Karpas-422 (cell line): Measurements from ENCODE around the gene TMC4. TPM values are rescaled to one million over a fixed set of nuclear protein-coding genes. Genes with fewer than 3 reads are reported as not detected.

ENCODE experiments used
- DNase-seq: peaks from one replicate; pipeline ENCODE4 v3.0.0-alpha.2; 2015
- H2AFZ ChIP-seq: fragments of 200-600 bp; sonication (generic); 2 replicates; pipeline ENCODE4 v1.6.1; 2014; ENCODE audit warnings: antibody characterized with exemption, low read length, mixed read lengths
- H3K27ac ChIP-seq: fragments of 200-600 bp; sonication (generic); 2 replicates; pipeline ENCODE4 v1.5.1; 2014; ENCODE audit warnings: mild to moderate bottlenecking, low read length, moderate library complexity
- H3K27me3 ChIP-seq: fragments of 200-600 bp; sonication (generic); 2 replicates; pipeline ENCODE4 v1.6.1; 2014; ENCODE audit warnings: low read length, mixed read lengths
- H3K36me3 ChIP-seq: fragments of 200-600 bp; sonication (generic); 2 replicates; pipeline ENCODE4 v1.6.1; 2014; ENCODE audit warnings: low read length, mixed read lengths; ENCODE audit not compliant: insufficient read depth
- H3K4me1 ChIP-seq: fragments of 200-600 bp; sonication (generic); 2 replicates; pipeline ENCODE4 v1.6.1; 2014; ENCODE audit warnings: mild to moderate bottlenecking, low read length, mixed read lengths
- H3K4me2 ChIP-seq: fragments of 200-600 bp; sonication (generic); 2 replicates; pipeline ENCODE4 v1.6.1; 2014; ENCODE audit warnings: low read length, low read depth, mild to moderate bottlenecking; ENCODE audit not compliant: poor library complexity, severe bottlenecking
- H3K4me3 ChIP-seq: fragments of 200-600 bp; sonication (generic); 2 replicates; pipeline ENCODE4 v1.5.1; 2014; ENCODE audit warnings: mild to moderate bottlenecking, antibody characterized with exemption, low read length, mixed read lengths
- H3K79me2 ChIP-seq: fragments of 200-600 bp; sonication (generic); 2 replicates; pipeline ENCODE4 v1.6.1; 2014; ENCODE audit warnings: mild to moderate bottlenecking, low read length, mixed read lengths
- H3K9ac ChIP-seq: fragments of 200-600 bp; sonication (generic); 2 replicates; pipeline ENCODE4 v1.6.0; 2014; ENCODE audit warnings: low read length
- H3K9me2 ChIP-seq: fragments of 200-600 bp; sonication (generic), shearing (Covaris generic); replicated peaks from 2 replicates; pipeline ENCODE4 v1.6.0; 2014; ENCODE audit warnings: mild to moderate bottlenecking, low read length, moderate library complexity; ENCODE audit not compliant: insufficient read depth
- H3K9me3 ChIP-seq: fragments of 300-700, 200-600 bp; sonication (generic); 2 replicates; pipeline ENCODE4 v1.6.1; 2014; ENCODE audit warnings: low read length, mixed read lengths
- H4K20me1 ChIP-seq: fragments of 200-600 bp; sonication (generic); 2 replicates; pipeline ENCODE4 v1.6.1; 2014; ENCODE audit warnings: mild to moderate bottlenecking, antibody characterized with exemption, low read length, low read depth; ENCODE audit not compliant: insufficient read depth
- total RNA-seq: library from RNA; depleted of rRNA; stranded (reverse); fragments of >200 nt; shearing (Covaris generic); gene quantifications from 2 replicates; pipeline ENCODE4 v1.2.3, GENCODE V29; 2014; ENCODE audit warnings: low replicate concordance

The TMC4 gene
- total RNA-seq, 1 experiment from 2014 or later: not detected

GRCh38 chr19:54158812-54159351 is 14.1 kb downstream of the TMC4 start:
- H3K9me2 ChIP-seq: no peaks in the 10 kb centered on the region
- peaks cover 16% of the 10 kb centered on the region for H3K79me2 ChIP-seq
- peak; percentile 83 for DNase-seq
- H3K9me3 ChIP-seq: no peaks in the 10 kb centered on the region
- H3K27ac ChIP-seq: peak overlapping the region; percentile 85
- no peaks in the 10 kb centered on the region for H3K27me3 ChIP-seq
- H3K9ac ChIP-seq: peak overlapping the region; percentile 84
- peaks cover 34% of the 10 kb centered on the region for H4K20me1 ChIP-seq
- peaks cover 26% of the 10 kb centered on the region; the same call in 1 of the 2 replicates for H3K36me3 ChIP-seq
- H2AFZ ChIP-seq: peak overlapping the region; percentile 76; the same call in 1 of the 2 replicates
- H3K4me2 ChIP-seq: peak overlapping the region; percentile 86
- peaks cover 42% of the 10 kb centered on the region for H3K4me1 ChIP-seq
- peak overlapping the region; percentile 70 for H3K4me3 ChIP-seq

GRCh38 chr19:54156953-54157352 is 16.0 kb downstream of the TMC4 start:
- no peak overlapping the region for H3K4me2 ChIP-seq
- peaks cover 38% of the 10 kb centered on the region for H3K4me1 ChIP-seq
- no peaks in the 10 kb centered on the region for H3K9me2 ChIP-seq
- peaks cover 44% of the 10 kb centered on the region for H3K36me3 ChIP-seq
- no peak overlapping the region for H3K27ac ChIP-seq
- H3K4me3 ChIP-seq: no peak overlapping the region
- H4K20me1 ChIP-seq: peaks cover 31% of the 10 kb centered on the region
- DNase-seq: no peak
- no peak overlapping the region for H2AFZ ChIP-seq
- no peak overlapping the region for H3K9ac ChIP-seq
- no peaks in the 10 kb centered on the region for H3K27me3 ChIP-seq
- H3K79me2 ChIP-seq: peaks cover 16% of the 10 kb centered on the region
- H3K9me3 ChIP-seq: no peaks in the 10 kb centered on the region

- Histone ChIP-seq H3K79me2 (peaks cover 13% of the 10 kb centered on the region), H3K36me3 (peaks cover 44% of the 10 kb centered on the region), H3K27ac (no peak overlapping the region), H3K4me1 (peaks cover 34% of the 10 kb centered on the region), H4K20me1 (peaks cover 32% of the 10 kb centered on the region), H2AFZ (no peak overlapping the region), H3K4me3 (no peak overlapping the region), H3K9me2 (no peaks in the 10 kb centered on the region), H3K9ac (no peak overlapping the region), H3K4me2 (no peak overlapping the region), H3K9me3 (no peaks in the 10 kb centered on the region), H3K27me3 (no peaks in the 10 kb centered on the region)
- DNase-seq: no peak
Measured at GRCh38 chr19:54156490-54156889, 16.5 kb downstream of the TMC4 start.

GRCh38 chr19:54155694-54156093 is 17.3 kb downstream of the TMC4 start:
- Histone ChIP-seq H4K20me1 (peaks cover 32% of the 10 kb centered on the region), H3K27me3 (no peaks in the 10 kb centered on the region), H3K4me3 (no peak overlapping the region), H3K9me2 (no peaks in the 10 kb centered on the region), H3K9me3 (no peaks in the 10 kb centered on the region), H3K4me1 (peaks cover 26% of the 10 kb centered on the region), H3K9ac (no peak overlapping the region), H2AFZ (no peak overlapping the region), H3K27ac (no peak overlapping the region), H3K36me3 (peaks cover 44% of the 10 kb centered on the region), H3K4me2 (no peak overlapping the region), H3K79me2 (peaks cover 8% of the 10 kb centered on the region)
- DNase-seq: no peak

GRCh38 chr19:54154603-54155345 is 18.2 kb downstream of the TMC4 start:
- no peaks in the 10 kb centered on the region for H3K9me3 ChIP-seq
- H3K79me2 ChIP-seq: 0 out of 2 replicates have a peak, but pooled peaks cover 3% of the 10 kb centered on the region
- H3K4me3 ChIP-seq: no peak overlapping the region
- no peaks in the 10 kb centered on the region for H3K9me2 ChIP-seq
- no peak for DNase-seq
- H3K4me2 ChIP-seq: no peak overlapping the region
- peaks cover 22% of the 10 kb centered on the region for H3K4me1 ChIP-seq
- H3K27me3 ChIP-seq: no peaks in the 10 kb centered on the region
- H3K9ac ChIP-seq: no peak overlapping the region
- H4K20me1 ChIP-seq: peaks cover 39% of the 10 kb centered on the region
- peaks cover 50% of the 10 kb centered on the region for H3K36me3 ChIP-seq
- H2AFZ ChIP-seq: no peak overlapping the region
- no peak overlapping the region for H3K27ac ChIP-seq

GRCh38 chr19:54153731-54154326 is 19.1 kb downstream of the TMC4 start:
- Histone ChIP-seq H3K4me1 (peaks cover 17% of the 10 kb centered on the region), H3K4me3 (no peak overlapping the region), H3K9ac (no peak overlapping the region)

GRCh38 chr19:54152878-54153524 is 20.0 kb downstream of the TMC4 start:
- H4K20me1 ChIP-seq: peaks cover 37% of the 10 kb centered on the region
- H3K27ac ChIP-seq: no peak overlapping the region
- DNase-seq: no peak
- peaks cover 9% of the 10 kb centered on the region for H3K4me1 ChIP-seq
- H3K4me3 ChIP-seq: no peak overlapping the region
- H2AFZ ChIP-seq: no peak overlapping the region
- no peak overlapping the region for H3K4me2 ChIP-seq
- H3K36me3 ChIP-seq: peaks cover 63% of the 10 kb centered on the region
- H3K27me3 ChIP-seq: no peaks in the 10 kb centered on the region
- no peak overlapping the region for H3K9ac ChIP-seq
- H3K9me2 ChIP-seq: no peaks in the 10 kb centered on the region
- H3K9me3 ChIP-seq: no peaks in the 10 kb centered on the region
- H3K79me2 ChIP-seq: no peaks in the 10 kb centered on the region

More at GRCh38 chr19:54153731-54154326, 19.1 kb downstream of the TMC4 start:
- Histone ChIP-seq H3K27me3 (no peaks in the 10 kb centered on the region), H2AFZ (no peak overlapping the region), H3K79me2 (0 out of 2 replicates have a peak, but pooled peaks cover 3% of the 10 kb centered on the region), H3K27ac (no peak overlapping the region), H3K9me2 (no peaks in the 10 kb centered on the region), H3K36me3 (peaks cover 58% of the 10 kb centered on the region), H4K20me1 (peaks cover 44% of the 10 kb centered on the region), H3K4me2 (no peak overlapping the region), H3K9me3 (no peaks in the 10 kb centered on the region)
- DNase-seq: no peak

- no peak overlapping the region for H3K4me2 ChIP-seq
- H3K9ac ChIP-seq: no peak overlapping the region
- no peaks in the 10 kb centered on the region for H3K9me3 ChIP-seq
- H3K4me1 ChIP-seq: peaks cover 4% of the 10 kb centered on the region; the same call in 1 of the 2 replicates
- H2AFZ ChIP-seq: no peak overlapping the region
- no peak for DNase-seq
- peaks cover 63% of the 10 kb centered on the region for H3K36me3 ChIP-seq
- no peaks in the 10 kb centered on the region for H3K27me3 ChIP-seq
- H3K4me3 ChIP-seq: no peak overlapping the region
- no peaks in the 10 kb centered on the region for H3K79me2 ChIP-seq
- no peak overlapping the region for H3K27ac ChIP-seq
- no peaks in the 10 kb centered on the region for H3K9me2 ChIP-seq
- H4K20me1 ChIP-seq: peaks cover 39% of the 10 kb centered on the region
Measured at GRCh38 chr19:54152267-54152666, 20.7 kb downstream of the TMC4 start.
